Activated naive CD8-positive, alpha-beta T cell treated with anti-CD3 and anti-CD28 coated beads, Interleukin-2, amount 50 U/mL, for 24 hours (primary cell): Measurements from ENCODE around the gene GPR12.

Experiments
- ATAC-seq: fragments of 150-1000 bp; cut with Tn5 transposase; one replicate; pipeline ENCODE4 v1.10.0; 2021
- DNase-seq: peaks from one replicate; pipeline ENCODE4 v3.0.0; 2021
- H3K27ac Mint-ChIP-seq: one replicate; pipeline ENCODE4 v1.8.0; 2021; ENCODE audit warnings: mild to moderate bottlenecking, mixed read lengths
- H3K27me3 Mint-ChIP-seq: one replicate; pipeline ENCODE4 v1.8.0; 2021; ENCODE audit warnings: mixed read lengths
- H3K36me3 Mint-ChIP-seq: one replicate; pipeline ENCODE4 v1.8.0; 2021; ENCODE audit warnings: low read depth, mixed read lengths
- H3K4me1 Mint-ChIP-seq: one replicate; pipeline ENCODE4 v1.8.0; 2021; ENCODE audit warnings: mixed read lengths
- H3K4me3 Mint-ChIP-seq: one replicate; pipeline ENCODE4 v1.8.0; 2021; ENCODE audit warnings: mild to moderate bottlenecking, moderate library complexity, mixed read lengths
- H3K9me3 Mint-ChIP-seq: one replicate; pipeline ENCODE4 v1.8.0; 2021; ENCODE audit warnings: mixed read lengths

GPR12 gene

DNA sequence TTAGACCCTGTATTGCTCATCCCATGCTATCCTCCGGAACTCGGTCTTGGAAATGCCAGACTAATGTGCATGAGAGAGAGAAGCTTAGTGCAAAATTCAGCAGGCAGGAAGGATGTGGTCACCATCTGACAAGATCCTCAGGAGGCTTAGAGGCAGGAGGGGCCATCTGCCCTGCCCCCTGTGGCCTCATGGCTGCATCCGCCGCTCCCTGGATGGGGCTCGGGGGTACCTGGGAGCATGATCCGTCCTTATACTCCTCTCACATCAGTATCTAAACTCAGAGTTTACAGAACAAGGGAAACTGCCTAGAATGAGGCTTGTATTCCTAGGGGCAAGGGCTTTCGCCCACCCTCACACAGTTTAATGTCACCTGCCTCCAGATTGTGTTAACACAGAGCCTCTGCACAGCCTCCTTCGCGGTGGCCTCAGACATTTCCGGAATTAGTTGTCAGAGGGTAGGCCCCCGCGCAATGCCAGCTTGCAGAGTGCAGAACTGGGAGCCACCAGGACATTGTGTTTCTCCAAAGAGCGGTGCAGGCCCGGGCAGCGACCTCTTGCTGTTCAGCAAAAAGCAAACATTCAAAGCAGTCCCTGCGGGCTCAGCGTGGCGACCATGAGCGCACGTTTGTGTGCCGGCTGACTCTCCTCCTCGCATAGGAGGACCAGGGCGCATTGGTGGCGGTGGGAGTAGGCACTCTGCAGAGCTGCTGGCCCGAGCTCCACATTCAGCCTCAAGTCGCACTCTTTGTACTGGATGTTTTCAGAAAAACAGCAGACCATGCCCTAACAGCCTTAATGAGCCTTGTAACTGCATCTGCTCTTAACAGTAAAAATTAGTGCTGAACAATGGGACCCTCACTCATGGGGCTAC lies 39.1 kb downstream of the GPR12 start:
- peak; percentile 29 for DNase-seq
- H3K4me1 Mint-ChIP-seq = peaks cover 23% of the 10 kb centered on the region

DNA sequence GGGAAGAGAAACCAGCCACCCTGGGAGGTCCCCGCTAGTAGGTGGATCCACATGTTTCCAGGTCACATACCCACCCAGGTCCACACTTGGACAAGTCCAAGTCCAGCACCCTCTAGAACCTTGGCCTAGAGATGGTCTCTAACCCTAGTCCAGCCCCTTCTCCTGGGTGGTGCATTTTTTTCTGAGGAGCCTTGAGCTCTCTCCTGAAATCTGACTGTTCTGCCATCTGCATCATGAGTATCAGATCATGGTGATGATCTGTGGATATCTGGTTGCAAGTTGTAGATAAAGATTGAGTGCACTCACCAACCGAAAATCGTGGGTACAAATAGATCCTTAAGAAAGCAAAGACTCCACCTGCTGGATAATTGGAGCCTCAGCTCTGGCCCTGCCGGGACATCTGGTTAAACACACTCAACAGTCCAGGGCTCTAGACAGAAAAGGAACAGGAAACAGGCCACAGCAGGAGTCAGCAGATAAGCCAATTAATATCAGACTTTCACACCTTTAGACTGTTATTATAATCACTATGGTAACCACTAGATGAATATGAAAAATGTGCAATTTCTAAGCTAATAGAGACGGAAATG lies 41.1 kb downstream of the GPR12 start:
- no peak overlapping the region for H3K4me3 Mint-ChIP-seq
- H3K4me1 Mint-ChIP-seq = peaks cover 23% of the 10 kb centered on the region
- H3K36me3 Mint-ChIP-seq = no peaks in the 10 kb centered on the region
- no peak overlapping the region for H3K27ac Mint-ChIP-seq
- H3K9me3 Mint-ChIP-seq = no peaks in the 10 kb centered on the region
- ATAC-seq (no peak), DNase-seq (no peak)
- no peaks in the 10 kb centered on the region for H3K27me3 Mint-ChIP-seq

More for the DNA sequence above, 39.1 kb downstream of the GPR12 start:
- no peaks in the 10 kb centered on the region for H3K36me3 Mint-ChIP-seq
- ATAC-seq = peak; percentile 74
- peak overlapping the region; percentile 63 for H3K4me3 Mint-ChIP-seq
- peak overlapping the region; percentile 71 for H3K27ac Mint-ChIP-seq
- no peaks in the 10 kb centered on the region for H3K9me3 Mint-ChIP-seq
- H3K27me3 Mint-ChIP-seq = no peaks in the 10 kb centered on the region

DNA sequence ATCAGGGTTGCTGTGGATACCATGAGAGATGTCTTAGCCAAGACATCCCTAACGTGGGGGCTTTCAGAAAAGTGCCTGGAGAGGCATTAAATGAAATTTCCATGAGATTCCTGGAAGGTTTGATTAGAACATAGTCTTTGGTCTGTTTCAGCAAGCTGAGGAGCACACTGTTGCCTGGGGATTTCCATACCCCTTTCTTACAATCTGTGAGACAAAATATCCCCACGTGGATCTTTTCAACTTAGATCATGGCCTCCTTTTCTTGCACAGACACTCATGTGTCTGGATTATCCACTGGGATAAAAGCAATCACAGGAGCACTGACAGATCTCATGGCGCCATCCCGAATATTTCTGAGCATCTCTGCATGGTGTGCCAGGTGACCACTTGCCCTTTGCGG lies 41.7 kb downstream of the GPR12 start:
- H3K4me3 Mint-ChIP-seq = no peak overlapping the region
- peaks cover 23% of the 10 kb centered on the region for H3K4me1 Mint-ChIP-seq
- no peaks in the 10 kb centered on the region for H3K36me3 Mint-ChIP-seq
- ATAC-seq (no peak), DNase-seq (no peak)
- H3K27ac Mint-ChIP-seq = no peak overlapping the region
- no peaks in the 10 kb centered on the region for H3K27me3 Mint-ChIP-seq
- H3K9me3 Mint-ChIP-seq = no peaks in the 10 kb centered on the region

DNA sequence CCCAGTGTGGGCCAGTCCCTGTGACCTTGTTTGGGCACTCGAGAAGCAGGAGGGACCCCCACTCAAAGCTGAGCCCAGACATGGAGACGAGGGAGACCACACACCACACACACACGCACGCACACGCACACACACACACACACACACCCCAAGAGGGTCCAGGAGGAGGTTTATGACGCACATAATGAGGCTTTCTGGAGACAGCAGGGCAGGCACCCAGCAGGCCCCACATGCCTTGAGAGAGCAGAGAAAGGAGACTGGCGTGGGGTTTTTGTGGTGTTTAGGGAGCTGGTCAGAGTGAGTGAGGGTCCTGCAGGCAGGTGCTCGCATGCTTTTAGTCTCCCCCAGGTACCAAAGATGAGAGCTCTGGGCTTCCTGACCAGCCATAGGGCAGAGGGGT lies 42.4 kb downstream of the GPR12 start:
- H3K9me3 Mint-ChIP-seq = no peaks in the 10 kb centered on the region
- no peak overlapping the region for H3K4me3 Mint-ChIP-seq
- DNase-seq (no peak), ATAC-seq (no peak)
- H3K27ac Mint-ChIP-seq = no peak overlapping the region
- peaks cover 23% of the 10 kb centered on the region for H3K4me1 Mint-ChIP-seq
- no peaks in the 10 kb centered on the region for H3K27me3 Mint-ChIP-seq
- no peaks in the 10 kb centered on the region for H3K36me3 Mint-ChIP-seq

DNA sequence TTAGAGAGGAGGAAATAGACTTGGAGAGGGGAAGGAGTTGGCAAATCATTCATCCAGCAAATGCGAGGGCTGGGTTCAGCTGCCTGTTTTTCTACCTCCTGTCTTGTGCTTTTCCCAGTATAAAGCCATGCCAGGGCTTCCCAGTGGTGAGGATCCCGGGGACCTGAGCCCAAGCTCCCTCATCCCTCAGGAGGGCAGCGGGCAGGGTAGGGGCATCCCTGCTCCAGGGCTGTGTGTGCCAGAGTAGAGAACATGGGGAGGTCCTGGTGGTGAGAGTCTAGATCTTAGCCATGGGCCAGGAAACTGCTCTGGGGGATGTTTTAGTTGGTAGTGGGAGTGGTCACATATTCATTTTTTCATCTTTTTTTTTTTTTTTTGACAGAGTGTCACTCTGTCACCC lies 43.6 kb downstream of the GPR12 start:
- no peaks in the 10 kb centered on the region for H3K36me3 Mint-ChIP-seq
- H3K9me3 Mint-ChIP-seq = peaks cover 8% of the 10 kb centered on the region
- no peak overlapping the region for H3K27ac Mint-ChIP-seq
- ATAC-seq (no peak), DNase-seq (no peak)
- no peak overlapping the region for H3K4me3 Mint-ChIP-seq
- peaks cover 19% of the 10 kb centered on the region for H3K4me1 Mint-ChIP-seq
- no peaks in the 10 kb centered on the region for H3K27me3 Mint-ChIP-seq

DNA sequence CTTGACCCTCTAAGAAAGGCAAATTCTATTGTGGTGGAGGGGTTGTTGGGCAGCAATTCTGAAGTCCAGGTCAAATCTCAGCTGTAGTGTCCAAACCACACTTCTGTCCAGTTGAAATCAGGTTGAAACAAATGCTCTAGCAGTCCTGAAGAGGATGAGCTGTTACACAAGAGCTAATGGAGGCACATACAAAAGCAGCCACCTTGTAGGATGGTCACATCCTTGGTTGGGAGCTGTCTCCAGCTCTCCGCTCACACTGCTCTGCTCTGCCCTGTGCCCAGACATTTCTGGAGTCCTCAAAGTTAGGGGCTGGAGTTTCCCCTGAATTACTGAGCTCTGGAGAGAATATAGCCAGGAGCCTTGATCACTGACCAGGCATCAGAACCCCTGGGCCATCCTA lies 47.2 kb downstream of the GPR12 start:
- Mint-ChIP-seq H3K27me3 (no peaks in the 10 kb centered on the region), H3K4me1 (no peaks in the 10 kb centered on the region), H3K9me3 (peaks cover 8% of the 10 kb centered on the region), H3K4me3 (no peak overlapping the region), H3K27ac (no peak overlapping the region), H3K36me3 (no peaks in the 10 kb centered on the region)
- ATAC-seq (no peak), DNase-seq (no peak)

- no peak for DNase-seq
- Mint-ChIP-seq H3K4me1 (no peaks in the 10 kb centered on the region), H3K9me3 (peaks cover 8% of the 10 kb centered on the region), H3K36me3 (no peaks in the 10 kb centered on the region), H3K27me3 (no peaks in the 10 kb centered on the region), H3K4me3 (no peak overlapping the region), H3K27ac (no peak overlapping the region)
- no peak for ATAC-seq
These were observed 49.4 kb downstream of the GPR12 start for GRCh38 chr13:26711211-26711610.

DNA sequence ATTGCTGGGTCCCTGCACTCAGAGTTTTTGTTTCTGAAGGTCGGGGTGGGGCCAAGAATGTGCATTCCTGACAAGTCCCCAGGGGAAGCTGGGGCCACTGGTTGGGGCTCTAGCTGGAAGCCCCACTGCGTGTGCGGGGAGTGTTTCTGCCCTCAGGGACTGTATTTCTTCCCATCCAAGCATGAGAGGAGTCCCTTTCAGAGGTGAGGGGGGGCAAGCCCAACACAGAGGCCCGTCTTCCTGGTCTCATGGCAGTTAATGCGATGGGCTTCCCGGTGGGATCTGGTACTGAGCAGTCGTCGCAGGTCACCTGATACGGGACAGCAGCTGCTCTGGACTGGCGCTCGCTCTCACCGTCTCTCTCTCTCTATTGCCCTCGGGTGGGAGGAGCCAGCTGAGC lies 50.4 kb downstream of the GPR12 start:
- Mint-ChIP-seq H3K36me3 (no peaks in the 10 kb centered on the region), H3K9me3 (peaks cover 8% of the 10 kb centered on the region), H3K4me3 (no peak overlapping the region), H3K4me1 (no peaks in the 10 kb centered on the region), H3K27ac (no peak overlapping the region), H3K27me3 (peaks cover 3% of the 10 kb centered on the region)
- no peak for DNase-seq
- no peak for ATAC-seq

- Mint-ChIP-seq H3K9me3 (peaks cover 8% of the 10 kb centered on the region), H3K27ac (no peak overlapping the region), H3K36me3 (no peaks in the 10 kb centered on the region), H3K4me1 (no peaks in the 10 kb centered on the region), H3K4me3 (no peak overlapping the region), H3K27me3 (peaks cover 5% of the 10 kb centered on the region)
- DNase-seq = no peak
- no peak for ATAC-seq
These were observed 51.1 kb downstream of the GPR12 start for GRCh38 chr13:26709461-26709860.

DNA sequence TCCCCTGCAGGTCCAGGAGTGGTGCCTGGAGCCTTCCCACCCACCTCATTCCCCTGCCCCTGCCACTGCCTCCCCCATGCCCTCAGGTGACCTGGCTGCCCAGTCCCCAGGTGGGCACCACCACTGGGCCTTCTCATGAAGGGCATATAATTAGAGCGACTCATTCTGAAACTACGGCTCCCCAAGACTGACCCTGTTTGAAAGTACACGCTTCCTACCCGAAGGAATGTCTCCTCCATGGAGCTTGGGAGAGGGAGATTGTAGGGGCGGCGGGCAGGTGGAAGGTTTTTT lies 52.6 kb downstream of the GPR12 start:
- no peaks in the 10 kb centered on the region for H3K36me3 Mint-ChIP-seq
- DNase-seq (no peak), ATAC-seq (no peak)
- peaks cover 5% of the 10 kb centered on the region for H3K27me3 Mint-ChIP-seq
- H3K4me3 Mint-ChIP-seq = no peak overlapping the region
- peaks cover 8% of the 10 kb centered on the region for H3K9me3 Mint-ChIP-seq
- no peak overlapping the region for H3K27ac Mint-ChIP-seq
- no peaks in the 10 kb centered on the region for H3K4me1 Mint-ChIP-seq

GRCh38 chr13:26707122-26708006 lies 53.2 kb downstream of the GPR12 start:
- Mint-ChIP-seq H3K4me1 (no peaks in the 10 kb centered on the region), H3K36me3 (no peaks in the 10 kb centered on the region), H3K9me3 (peaks cover 3% of the 10 kb centered on the region), H3K27ac (no peak overlapping the region), H3K4me3 (no peak overlapping the region), H3K27me3 (peaks cover 5% of the 10 kb centered on the region)
- DNase-seq (peak; percentile 18), ATAC-seq (peak; percentile 68)

DNA sequence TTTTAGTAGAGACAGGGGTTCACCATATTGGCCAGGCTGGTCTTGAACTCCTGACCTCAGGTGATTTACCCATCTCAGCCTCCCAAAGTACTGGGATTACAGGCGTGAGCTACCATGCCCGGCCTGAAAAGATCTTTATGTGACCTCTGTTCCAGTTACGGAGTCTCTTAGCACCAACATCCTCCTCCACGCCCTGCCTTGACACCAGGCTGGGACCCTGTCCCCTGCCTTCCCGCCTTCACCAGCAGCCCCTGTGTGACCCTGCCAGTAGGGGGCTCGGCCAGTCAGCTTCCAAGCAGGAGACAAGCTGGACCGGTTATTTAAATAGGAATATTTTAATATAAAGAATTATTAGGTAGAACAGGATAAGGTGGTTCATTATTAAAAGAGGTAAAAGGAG lies 54.2 kb downstream of the GPR12 start:
- Mint-ChIP-seq H3K4me1 (no peaks in the 10 kb centered on the region), H3K4me3 (no peak overlapping the region), H3K27ac (no peak overlapping the region), H3K9me3 (no peaks in the 10 kb centered on the region), H3K36me3 (no peaks in the 10 kb centered on the region), H3K27me3 (peaks cover 5% of the 10 kb centered on the region)
- ATAC-seq (no peak), DNase-seq (no peak)

DNA sequence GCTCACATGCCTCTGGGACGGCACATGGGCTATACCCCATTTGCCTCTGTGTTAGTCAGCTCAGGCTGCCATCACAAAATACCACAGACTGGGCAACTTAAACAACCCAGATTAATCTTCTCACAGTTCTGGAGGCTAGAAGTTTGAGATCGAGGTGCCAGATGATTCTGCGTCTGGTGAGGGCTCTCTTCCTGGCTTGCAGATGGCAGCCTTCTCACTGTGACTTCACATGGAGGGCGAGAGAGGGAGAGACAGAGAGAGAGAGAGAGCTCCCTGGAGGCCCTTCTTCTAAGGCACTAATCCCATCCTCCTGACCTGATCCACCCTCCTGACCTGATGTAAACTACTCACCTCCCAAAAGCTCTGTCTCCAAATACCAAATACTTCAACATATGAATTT lies 55.0 kb downstream of the GPR12 start:
- Mint-ChIP-seq H3K9me3 (no peaks in the 10 kb centered on the region), H3K27me3 (peaks cover 5% of the 10 kb centered on the region), H3K4me3 (no peak overlapping the region), H3K4me1 (no peaks in the 10 kb centered on the region), H3K27ac (no peak overlapping the region), H3K36me3 (no peaks in the 10 kb centered on the region)
- DNase-seq (no peak), ATAC-seq (no peak)
